GM12878 (cell line): ENCODE data around the gene IER2. TPM values are rescaled to one million over a fixed set of nuclear protein-coding genes. Genes with fewer than 3 reads are reported as not detected.

Source experiments
- CEBPB ChIP-seq, 2 experiments: fragments of 150-350 bp in 1 of 2; IDR thresholded peaks; 2 replicates each; pipeline ENCODE4 v1.6.1; 2012 to 2014; ENCODE audit warnings: low read depth in 2 of 2, low read length in 2 of 2, borderline replicate concordance in 1 of 2, inconsistent platforms in 1 of 2
- DPF2 ChIP-seq: fragments of 450-650 bp; IDR thresholded peaks from 2 replicates; pipeline ENCODE4 v1.6.1; 2017; ENCODE audit warnings: mild to moderate bottlenecking
- EGR1 ChIP-seq, 2 experiments: IDR thresholded peaks; 1 replicate in 1 of 2; 2 replicates in 1 of 2; pipeline ENCODE4 v1.6.1; 2011 to 2012; ENCODE audit warnings: low read depth in 2 of 2, low read length in 2 of 2, borderline replicate concordance in 1 of 2, mild to moderate bottlenecking in 1 of 2, moderate library complexity in 1 of 2
- EZH2 ChIP-seq: IDR thresholded peaks from 2 replicates; pipeline ENCODE4 v1.6.1; 2012; ENCODE audit warnings: low read depth, mild to moderate bottlenecking, control low read depth, inconsistent platforms, low read length, borderline replicate concordance; ENCODE audit not compliant: control insufficient read depth
- HCFC1 ChIP-seq: fragments of 150-350 bp; IDR thresholded peaks from 2 replicates; pipeline ENCODE4 v1.6.1; 2014; ENCODE audit warnings: low read length
- MEF2B ChIP-seq: fragments of 450-650 bp; IDR thresholded peaks from 2 replicates; pipeline ENCODE4 v1.6.1; 2018; ENCODE audit warnings: mild to moderate bottlenecking, moderate library complexity; ENCODE audit not compliant: partially characterized antibody, poor library complexity, severe bottlenecking
- NR2C1 ChIP-seq: fragments of 450-650 bp; IDR thresholded peaks from 2 replicates; pipeline ENCODE4 v1.6.1; 2017; ENCODE audit warnings: antibody characterized with exemption, mild to moderate bottlenecking, moderate library complexity
- NR2C2 ChIP-seq: IDR thresholded peaks from 2 replicates; pipeline ENCODE4 v1.6.1; 2011; ENCODE audit warnings: borderline replicate concordance, low read depth; ENCODE audit not compliant: control insufficient read depth, insufficient read length
- PAX5 ChIP-seq: IDR thresholded peaks from 2 replicates; pipeline ENCODE4 v1.6.1; 2011; ENCODE audit warnings: low read depth, low read length, borderline replicate concordance
- RAD21 ChIP-seq: IDR thresholded peaks from 2 replicates; pipeline ENCODE4 v1.6.1; 2011; ENCODE audit warnings: mild to moderate bottlenecking, low read depth, low read length, moderate library complexity; ENCODE audit not compliant: insufficient read depth
- RB1 ChIP-seq: fragments of 450-650 bp; formaldehyde crosslinking; IDR thresholded peaks from 2 replicates; pipeline ENCODE4 v1.6.1; 2017; ENCODE audit warnings: mild to moderate bottlenecking, borderline replicate concordance
- SMARCA5 ChIP-seq: fragments of 450-650 bp; IDR thresholded peaks from 2 replicates; pipeline ENCODE4 v1.6.1; 2017; ENCODE audit warnings: mild to moderate bottlenecking
- SRF ChIP-seq, 2 experiments: IDR thresholded peaks; 2 replicates each; pipeline ENCODE4 v1.6.1; 2011; ENCODE audit warnings: low read depth in 2 of 2, low read length in 2 of 2, mild to moderate bottlenecking in 1 of 2, moderate library complexity in 1 of 2
- TARDBP ChIP-seq: IDR thresholded peaks from 2 replicates; pipeline ENCODE4 v1.6.1; 2016; ENCODE audit warnings: borderline replicate concordance
- TCF12 ChIP-seq: IDR thresholded peaks from 2 replicates; pipeline ENCODE4 v1.6.1; 2011; ENCODE audit warnings: low read depth, mild to moderate bottlenecking, low read length
- TCF3 ChIP-seq: IDR thresholded peaks from 2 replicates; pipeline ENCODE4 v1.6.1; 2012; ENCODE audit warnings: low read depth, mild to moderate bottlenecking, low read length, borderline replicate concordance; ENCODE audit not compliant: insufficient read depth
- ZNF207 ChIP-seq: fragments of 450-650 bp; IDR thresholded peaks from 2 replicates; pipeline ENCODE4 v1.6.1; 2014; ENCODE audit warnings: antibody characterized with exemption, mild to moderate bottlenecking, borderline replicate concordance
- polyA plus RNA-seq, 11 experiments: library from polyadenylated mRNA; depleted of rRNA in 4 of 11; unstranded in 6 of 11; stranded (reverse) in 5 of 11; fragments of >200 nt; fragmentation: Nextera tagmentation in 4 of 11; fragmentation: Illumina TruSeq in 1 of 11; extraction: Ambion mirVana in 4 of 11; extraction: Trizol in 1 of 11; gene quantifications; 1 replicate in 1 of 11; 2 replicates in 10 of 11; pipeline versions ENCODE4 v1.2.1 to v1.2.3, GENCODE V29; 2011 to 2016; ENCODE audit warnings: inconsistent platforms in 2 of 11, missing spikeins in 2 of 11, low read depth in 1 of 11
- total RNA-seq, 4 experiments: library from RNA; depleted of rRNA in 3 of 4; stranded (reverse); fragments of >200 nt in 3 of 4; fragmentation: Illumina TruSeq in 1 of 4; extraction: Trizol in 1 of 4; gene quantifications; 2 replicates each; pipeline versions ENCODE4 v1.2.1 to v1.2.3, GENCODE V29; 2013 to 2021
- TF ChIP-seq, protein P1 (sequence below): IDR thresholded peaks from 2 replicates; pipeline ENCODE4 v1.6.1; 2012; ENCODE audit warnings: low read depth, low read length, improper control_type of control experiment
- TF ChIP-seq, protein P2 (sequence below): fragments of 450-650 bp; IDR thresholded peaks from 2 replicates; pipeline ENCODE4 v1.6.1; 2016; ENCODE audit warnings: mild to moderate bottlenecking

Gene IER2
- total and polyA plus RNA-seq, 10 of the 15 experiments (the other 5 are each of a cell fraction or from before 2014, with no cell fraction given): 2.8 to 94.5 (median 24.9) TPM

DNA sequence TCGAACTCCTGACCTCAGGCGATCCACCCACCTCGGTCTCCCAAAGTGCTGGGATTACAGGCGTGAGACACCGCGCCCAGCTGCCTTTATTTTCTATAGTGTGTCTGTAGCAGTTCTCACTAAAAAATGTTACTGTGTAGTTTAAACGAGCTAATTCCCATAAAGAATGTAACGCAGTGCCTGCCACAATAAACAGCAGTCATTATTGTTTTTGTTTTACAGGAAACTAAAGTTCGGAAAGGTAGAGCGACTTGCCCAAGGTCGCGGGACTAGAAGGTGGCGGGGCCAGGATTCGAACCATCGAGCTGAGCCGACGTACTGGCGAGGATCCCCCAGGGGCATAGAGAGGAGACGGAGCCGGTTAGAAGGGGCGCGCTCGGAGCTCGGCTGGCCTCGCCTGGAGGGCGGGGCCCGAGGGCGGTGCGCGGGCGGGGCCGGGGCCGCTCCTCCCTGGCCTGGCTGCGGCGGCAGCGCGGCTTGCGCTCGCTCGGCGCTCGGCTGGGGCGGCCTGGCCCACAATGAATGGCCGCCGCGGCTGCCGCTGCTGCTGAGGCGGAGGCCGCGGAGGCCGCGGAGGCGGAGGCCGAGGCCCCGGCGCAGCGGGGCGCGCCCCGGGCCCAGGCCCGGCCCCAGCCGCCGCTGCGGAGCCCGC lies 32.3 kb upstream of the IER2 start, which contains the start of gene NACC1 (continued):
- TF ChIP-seq TCF12 (peak; percentile 4; the same call in 1 of the 2 replicates), EGR1 (IDR thresholded peaks at IDR 0.05; ENCODE audit: borderline replicate concordance in 1 of 2, low read depth in 2 of 2, low read length in 2 of 2) (peak in 1 of 2 experiments; percentile 64; a peak in 1 of 3 replicates), DPF2 (peak; percentile 26; the same call in 1 of the 2 replicates), SMARCA5 (peak; percentile 80), EZH2 (no peak), NR2C2 (peak; percentile 60), RB1 (0 out of 2 replicates have a peak, but pooled peaks have one; percentile 41), CEBPB (IDR thresholded peaks at IDR 0.05; ENCODE audit: borderline replicate concordance in 1 of 2, low read depth in 2 of 2, low read length in 2 of 2) (no peak), TCF3 (no peak), PAX5 (0 out of 2 replicates have a peak, but pooled peaks have one; percentile 13), HCFC1 (peak; percentile 62), SRF (IDR thresholded peaks at IDR 0.05; ENCODE audit: low read depth in 2 of 2, low read length in 2 of 2) (peak; percentile 89 to 98), TARDBP (peak; percentile 48; the same call in 1 of the 2 replicates), RAD21 (0 out of 2 replicates have a peak, but pooled peaks have one; percentile 0), MEF2B (peak; percentile 92), ZNF207 (peak; percentile 68; the same call in 1 of the 2 replicates), NR2C1 (peak; percentile 33; the same call in 1 of the 2 replicates)
- TF ChIP-seq, protein P1, sequence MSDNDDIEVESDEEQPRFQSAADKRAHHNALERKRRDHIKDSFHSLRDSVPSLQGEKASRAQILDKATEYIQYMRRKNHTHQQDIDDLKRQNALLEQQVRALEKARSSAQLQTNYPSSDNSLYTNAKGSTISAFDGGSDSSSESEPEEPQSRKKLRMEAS: no peak
- TF ChIP-seq, protein P2, sequence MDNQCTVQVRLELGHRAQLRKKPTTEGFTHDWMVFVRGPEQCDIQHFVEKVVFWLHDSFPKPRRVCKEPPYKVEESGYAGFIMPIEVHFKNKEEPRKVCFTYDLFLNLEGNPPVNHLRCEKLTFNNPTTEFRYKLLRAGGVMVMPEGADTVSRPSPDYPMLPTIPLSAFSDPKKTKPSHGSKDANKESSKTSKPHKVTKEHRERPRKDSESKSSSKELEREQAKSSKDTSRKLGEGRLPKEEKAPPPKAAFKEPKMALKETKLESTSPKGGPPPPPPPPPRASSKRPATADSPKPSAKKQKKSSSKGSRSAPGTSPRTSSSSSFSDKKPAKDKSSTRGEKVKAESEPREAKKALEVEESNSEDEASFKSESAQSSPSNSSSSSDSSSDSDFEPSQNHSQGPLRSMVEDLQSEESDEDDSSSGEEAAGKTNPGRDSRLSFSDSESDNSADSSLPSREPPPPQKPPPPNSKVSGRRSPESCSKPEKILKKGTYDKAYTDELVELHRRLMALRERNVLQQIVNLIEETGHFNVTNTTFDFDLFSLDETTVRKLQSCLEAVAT: peak; percentile 99
